Stimulated activated CD4-positive, alpha-beta T cell treated with anti-CD3 and anti-CD28 coated beads, Interleukin-2, amount 100 ng/mL, for 24 hours (primary cell): ENCODE measurements around the gene LMF1.
"Not testable (repeated sequence)": the region's sequence is repeated elsewhere in the genome, so short reads cannot be mapped to it uniquely, and the experiment has no call there.

Experiments used
- DNase-seq, 2 donors: peaks; one replicate each; pipeline ENCODE4 v3.0.0-alpha.2; 2020

The LMF1 gene

DNA sequence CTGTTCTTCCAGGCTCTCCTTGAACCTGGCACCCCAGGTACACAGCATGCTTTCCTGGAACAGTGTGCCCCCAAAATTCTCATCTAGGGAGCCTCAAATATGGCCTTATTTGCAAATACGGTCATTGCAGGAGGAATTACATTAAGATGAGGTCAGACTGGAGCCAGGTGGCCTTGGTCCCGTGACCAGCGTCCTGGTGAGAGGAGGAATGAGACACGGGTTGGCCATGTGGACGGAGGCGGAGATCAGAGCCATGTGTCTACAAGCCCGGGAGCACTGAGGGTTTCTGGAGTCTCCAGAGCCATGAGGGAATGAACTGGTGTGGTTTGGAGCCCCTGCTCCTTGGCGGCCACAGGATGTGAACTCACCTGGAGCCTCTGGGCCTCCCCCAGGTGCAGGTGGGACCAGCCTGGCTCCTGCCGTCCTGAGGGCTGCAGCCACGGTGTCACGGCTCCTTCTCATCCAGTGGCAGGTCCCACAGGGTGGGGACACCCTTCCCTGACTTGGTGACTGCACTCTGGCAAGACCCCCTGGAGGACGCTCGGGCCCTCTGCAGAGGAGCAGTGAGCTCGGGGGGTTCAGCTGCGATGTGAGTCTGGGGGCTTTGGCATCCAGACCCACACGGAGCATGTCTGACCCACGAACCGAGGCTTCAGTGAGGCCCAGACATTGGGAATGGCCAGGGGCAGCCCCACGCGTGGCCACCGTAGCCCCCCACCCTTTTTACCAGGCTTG lies 148.4 kb downstream of the LMF1 start:
- no peak for DNase-seq

DNA sequence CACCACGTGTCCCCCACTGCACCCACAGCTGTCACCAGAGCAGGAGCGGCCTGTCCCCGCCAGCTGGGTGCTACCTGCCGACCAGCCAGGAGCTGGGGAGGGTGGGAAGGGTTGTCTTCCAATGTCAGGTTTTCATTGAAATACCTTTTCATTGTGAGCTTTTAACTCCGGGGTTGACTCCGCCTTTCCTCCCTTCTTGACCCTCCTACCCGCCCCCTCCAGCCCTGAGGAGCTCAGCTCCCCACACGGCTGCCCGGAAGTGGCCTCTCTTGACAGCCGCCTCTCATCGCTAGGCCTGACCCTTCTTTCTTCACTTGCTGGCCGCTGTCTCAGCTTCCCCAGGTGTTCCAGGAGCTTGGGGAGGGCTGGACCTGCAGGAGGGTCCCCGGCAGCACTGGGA lies 149.0 kb downstream of the LMF1 start:
- DNase-seq: no peak

DNA sequence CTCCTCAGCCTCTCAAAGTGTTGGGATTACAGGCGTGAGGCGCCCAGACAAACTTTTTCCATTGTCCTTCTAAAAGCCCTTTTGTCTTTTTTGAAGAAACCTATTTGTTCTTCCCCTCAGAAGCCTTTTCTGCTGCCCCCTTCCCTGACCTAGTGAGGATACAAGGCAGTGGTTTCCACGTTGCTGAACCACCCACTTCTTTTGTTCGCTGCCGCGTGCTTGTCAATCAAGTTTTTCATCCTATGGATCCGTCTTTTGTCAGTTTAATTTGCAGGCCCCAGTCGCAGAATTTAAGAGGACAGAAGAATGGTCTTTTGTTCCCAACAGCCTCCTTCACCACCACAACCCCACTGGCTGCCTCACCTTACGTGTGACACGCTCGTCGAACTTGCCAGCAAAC lies 150.0 kb downstream of the LMF1 start:
- no peak for DNase-seq

DNA sequence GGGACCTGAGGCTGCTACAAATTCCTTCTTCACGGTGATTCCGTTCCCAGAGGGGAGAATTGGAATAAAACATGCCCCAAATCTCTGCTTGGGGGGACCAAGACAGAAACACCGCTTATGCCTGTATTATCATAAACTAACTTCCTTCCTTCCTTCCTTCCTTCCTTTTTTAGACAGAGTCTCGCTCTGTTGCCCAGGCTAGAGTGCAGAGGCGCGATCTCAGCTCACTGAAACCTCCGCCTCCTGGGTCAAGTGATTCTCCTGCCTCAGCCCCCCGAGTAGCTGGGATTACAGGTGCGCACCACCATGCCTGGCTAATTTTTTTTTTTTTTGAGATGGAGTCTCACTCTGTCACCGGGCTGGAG lies 150.8 kb downstream of the LMF1 start:
- not testable (repeated sequence) for DNase-seq

DNA sequence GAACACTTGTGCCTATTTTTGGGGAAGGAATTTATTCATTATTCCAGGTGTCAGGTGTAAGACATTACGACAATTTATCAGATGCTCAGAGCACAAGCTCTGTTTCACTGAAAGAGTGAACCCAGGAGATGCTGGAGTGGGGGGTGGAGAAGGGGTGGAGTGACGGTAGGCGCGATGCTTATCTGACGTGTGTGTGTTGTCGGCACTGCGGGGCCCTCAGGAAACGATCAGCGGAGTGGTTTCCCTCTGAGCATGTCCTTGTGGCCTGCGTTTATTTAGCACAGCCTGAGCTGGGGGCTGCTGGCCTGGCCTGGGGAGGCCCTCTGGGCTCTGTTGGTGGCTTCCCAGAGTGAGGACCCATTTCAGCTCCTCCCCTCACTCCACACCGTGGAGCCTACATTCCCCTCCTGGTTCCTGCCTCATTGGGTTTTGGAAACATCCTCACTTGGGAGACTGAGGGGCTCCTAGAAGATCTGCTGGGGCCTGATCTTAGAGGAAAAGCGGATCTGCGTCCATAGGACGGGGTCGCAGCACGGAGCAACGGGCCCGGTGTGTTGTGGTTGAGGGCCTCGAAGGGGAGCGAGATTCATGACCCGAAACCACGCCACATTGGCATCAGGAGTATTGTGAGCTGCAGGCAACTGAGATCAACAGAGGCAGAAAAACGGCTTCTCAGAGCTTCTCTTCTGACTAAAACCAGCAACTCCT lies 151.3 kb downstream of the LMF1 start:
- DNase-seq: no peak

DNA sequence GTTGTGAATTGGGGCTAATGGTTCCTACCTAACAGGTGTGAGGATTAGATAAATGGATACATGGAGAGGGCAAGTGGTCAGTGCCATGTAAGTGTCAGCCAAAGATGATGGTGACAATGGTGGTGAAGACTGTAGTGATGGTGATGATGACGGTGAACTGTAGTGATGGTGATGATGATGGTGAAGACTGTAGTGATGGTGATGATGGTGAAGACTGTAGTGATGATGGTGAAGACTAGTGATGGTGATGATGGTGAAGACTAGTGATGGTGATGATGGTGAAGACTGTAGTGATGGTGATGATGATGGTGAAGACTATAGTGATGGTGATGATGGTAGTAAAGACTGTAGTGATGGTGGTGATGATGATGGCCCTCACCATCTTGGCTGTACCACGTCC lies 152.2 kb downstream of the LMF1 start:
- DNase-seq: no peak

DNA sequence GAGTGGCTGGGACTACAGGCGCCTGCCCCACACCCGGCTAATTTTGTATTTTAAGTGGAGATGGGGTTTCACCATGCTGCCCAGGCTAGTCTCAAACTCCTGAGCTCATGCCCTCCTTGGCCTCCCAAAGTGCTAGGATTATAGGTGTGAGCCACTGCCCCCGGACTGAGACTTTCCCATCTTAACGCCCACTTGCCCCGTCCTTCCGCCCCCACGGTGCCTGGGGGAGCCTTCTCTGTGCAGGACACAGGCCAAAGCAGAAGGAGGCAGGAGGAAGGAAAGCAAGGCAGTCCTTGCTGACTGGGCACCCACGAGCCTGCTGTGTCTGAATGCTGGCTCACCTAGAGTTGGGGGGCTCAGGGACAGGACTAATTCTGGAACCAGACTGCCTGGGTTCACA lies 152.7 kb downstream of the LMF1 start:
- DNase-seq: no peak

DNA sequence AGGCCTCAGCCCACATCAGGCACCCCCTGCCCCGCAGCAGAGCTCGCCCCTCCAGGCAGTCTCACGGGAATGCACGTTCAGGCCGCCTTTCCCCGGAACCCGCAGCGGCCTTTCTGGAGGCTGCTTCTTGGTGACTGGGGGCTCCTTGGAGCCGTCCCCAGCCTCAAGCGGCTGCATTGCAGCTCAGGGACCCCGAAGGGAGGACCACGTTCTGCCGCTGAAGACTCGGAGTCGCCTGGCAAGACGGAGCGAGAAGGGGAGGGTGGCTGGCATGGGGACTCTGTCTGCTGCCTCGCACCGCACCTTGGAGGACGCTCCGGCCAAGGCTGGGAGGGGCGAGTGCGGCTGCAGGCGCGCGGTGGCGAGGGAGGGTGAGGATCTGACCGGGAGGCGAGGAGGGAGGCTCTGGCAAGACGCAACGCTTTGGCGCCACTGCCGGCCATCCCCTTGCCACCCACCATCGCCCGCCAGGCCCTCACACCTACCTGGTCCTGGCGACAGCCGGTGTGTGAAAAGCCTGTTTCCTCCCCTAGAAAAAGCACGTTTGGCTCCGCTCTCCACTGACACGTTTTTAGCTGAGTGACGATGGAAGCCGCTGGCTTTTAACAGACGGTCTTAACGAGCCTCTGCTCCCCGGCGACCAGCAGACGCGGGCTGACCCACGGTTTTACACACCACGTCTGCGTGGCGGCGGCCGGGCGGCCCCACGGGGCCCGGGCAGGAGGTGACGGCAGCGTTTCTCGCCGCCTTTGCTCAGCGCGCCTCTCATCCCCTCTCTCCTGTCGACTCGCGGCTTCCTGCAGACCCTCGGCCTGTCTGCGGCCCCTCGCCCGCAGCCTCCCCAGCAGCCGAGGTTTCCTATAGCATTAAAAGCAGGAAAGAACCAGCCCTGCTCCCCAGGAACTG lies 153.5 kb downstream of the LMF1 start:
- no peak for DNase-seq

DNA sequence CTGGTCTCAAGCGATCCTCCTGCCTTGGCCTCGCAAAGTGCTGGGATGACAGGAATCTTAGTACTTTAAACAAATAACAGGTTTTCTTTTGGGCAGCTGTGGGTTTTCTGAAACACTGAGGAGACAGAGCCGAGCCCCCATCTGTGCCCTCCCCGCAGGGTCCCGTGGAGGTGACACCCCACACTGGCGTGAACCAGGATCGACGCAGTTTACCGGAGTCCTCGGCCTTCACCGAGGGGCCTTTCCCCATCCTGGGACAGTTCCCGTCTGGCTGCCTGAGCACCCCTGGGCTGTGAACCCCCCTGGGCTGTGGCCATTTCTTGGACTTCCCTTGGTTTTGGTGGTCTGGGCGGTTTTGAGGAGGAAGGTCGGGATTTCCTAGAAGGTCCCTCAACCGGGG lies 154.9 kb downstream of the LMF1 start:
- DNase-seq: no peak

DNA sequence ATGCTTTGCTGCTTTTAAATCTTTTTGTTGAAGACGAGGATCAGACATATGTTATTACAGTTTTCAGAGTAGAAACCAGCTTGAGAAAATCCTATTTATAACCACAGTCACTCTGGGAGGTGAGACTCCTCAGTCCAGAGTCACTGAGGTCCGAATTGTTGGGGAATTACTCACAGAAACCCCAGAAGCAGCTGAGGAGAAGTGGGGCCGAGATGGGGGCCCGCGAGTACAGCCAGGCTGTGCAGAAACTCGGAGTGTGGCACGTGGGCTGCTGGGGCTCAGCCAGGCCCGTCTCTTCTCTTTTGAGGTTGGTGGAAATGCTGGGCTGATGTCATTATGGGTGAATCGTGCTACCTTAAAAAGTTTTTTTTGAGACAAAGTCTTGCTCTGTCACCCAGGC lies 155.8 kb downstream of the LMF1 start:
- no peak for DNase-seq

DNA sequence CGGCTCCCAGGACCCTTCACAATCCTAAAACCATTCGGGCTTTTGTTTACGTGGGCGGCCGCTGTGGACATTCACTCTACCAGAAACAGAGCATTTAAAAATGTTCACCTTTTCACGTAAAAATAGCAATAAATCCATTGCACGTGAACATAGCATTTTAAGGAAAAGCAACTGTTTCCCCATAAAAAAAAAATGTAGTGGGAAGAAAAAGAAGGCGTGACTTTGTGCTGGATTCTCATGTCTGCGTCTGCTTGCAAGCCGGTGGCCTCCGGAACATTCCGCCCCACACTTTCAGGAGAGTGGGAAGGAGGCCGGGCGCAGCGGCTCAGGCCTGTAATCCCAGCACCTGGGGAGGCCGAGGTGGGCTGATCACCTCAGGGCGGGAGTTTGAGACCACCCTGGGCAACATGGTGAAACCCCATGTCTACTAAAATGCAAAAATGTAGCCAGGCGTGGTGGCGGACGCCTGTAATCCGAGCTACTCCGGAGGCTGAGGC lies 156.8 kb downstream of the LMF1 start:
- DNase-seq: no peak

DNA sequence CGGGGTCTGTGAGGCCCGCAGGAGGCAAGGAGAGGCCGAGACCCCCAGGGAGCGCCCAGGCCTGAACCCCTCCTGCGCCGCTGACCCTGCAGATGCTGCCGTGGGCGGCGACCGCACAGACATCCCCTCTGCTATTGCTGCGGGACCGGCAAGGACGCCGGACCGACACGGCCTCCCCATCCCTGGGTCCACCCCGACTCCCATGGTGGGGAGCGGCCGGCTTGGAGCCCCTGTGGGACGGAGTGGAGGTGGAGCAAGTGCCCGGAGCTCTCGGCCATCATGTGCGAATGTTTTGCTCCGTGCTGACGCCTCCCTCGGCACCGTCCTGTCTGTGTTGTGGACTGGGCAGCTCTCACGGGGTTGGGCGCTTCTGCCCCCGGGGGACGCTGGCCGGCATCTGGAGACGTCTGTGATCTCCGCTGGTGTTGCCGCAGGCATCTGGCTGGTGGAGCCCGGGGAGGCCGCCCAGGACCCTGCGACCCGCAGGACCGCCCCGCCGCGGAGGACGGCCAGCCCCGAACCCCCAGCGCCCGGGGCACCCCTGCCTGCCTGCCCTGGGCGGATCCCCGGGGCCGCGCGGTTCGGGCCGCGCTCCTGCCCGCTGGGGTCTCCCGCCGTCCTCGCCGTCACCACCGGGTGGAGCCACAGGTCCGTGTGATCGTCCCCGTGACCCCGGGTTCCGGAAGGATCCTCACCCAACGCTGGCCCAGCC lies 157.4 kb downstream of the LMF1 start:
- peak; percentile 66 to 73 for DNase-seq

DNA sequence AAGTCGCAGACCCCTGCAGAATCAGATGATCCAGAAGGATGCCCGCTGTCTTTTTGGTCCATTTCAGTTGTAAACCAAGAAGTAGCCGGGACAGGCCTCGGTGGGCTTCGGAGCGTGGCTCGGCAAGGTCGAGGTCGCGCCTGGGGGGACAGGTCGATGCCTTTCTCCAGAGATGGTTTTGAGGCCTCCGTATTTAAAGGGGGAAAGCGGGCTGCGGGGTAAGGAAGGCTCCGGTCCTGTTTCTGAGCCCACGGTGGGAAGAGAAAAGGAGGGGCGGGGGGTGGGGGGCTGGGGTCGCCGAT lies 162.7 kb downstream of the LMF1 start:
- no peak for DNase-seq

DNA sequence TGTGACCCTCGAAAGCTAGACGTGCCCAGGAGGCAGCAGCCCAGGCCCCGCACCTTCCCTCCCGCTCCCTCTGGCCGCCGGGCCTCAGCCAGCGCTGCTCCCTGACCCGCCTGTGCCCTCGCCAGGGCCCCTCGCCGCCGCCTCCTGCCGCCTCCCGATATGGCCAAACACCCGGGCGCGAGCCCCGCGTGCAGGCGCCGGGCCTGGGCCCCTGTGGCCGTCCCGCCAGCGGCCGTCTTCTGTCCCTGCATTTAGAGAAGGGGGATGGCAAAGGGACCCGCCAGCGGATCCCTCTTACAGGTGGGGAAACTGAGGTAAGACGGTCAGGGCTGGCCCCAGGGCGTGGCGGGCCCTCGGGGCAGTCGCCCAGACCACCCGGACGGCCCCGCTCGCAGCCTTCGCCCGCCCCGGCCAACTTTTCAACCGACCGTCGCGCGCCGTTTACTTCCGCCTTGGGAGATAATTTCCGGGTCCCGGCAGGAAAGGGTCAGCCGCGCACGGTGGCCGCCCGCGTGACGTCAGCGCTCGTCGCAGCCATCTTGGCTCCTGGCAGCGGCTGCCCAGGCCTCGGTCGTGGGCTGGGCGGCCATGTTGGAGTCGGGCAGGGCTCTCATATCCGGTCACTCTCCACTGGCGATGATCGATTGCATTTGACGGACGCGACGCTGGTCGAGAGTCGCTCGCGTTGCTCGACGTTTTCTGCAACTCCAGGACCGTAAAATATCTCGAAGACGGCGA lies 163.3 kb downstream of the LMF1 start:
- peak; percentile 85 to 90 for DNase-seq

DNA sequence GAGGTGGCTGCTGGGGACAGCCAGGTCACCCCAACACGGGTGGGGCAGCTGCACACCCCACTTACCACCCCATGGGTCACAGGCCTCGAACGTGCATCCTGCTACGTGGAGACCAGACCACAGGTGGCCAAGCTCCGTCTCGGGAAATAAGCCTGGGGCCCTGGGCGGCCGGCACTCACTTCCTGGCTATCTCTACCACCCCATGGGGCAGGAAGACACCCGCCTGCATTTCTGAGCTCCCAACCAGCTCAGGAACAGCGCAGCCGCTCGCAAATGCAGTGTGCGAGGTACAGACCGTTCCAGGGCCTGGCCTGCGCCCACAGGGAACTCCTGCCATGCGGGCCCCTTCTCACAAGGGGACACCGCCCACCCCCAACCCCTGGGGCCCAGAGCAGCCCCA lies 165.3 kb downstream of the LMF1 start:
- no peak for DNase-seq

DNA sequence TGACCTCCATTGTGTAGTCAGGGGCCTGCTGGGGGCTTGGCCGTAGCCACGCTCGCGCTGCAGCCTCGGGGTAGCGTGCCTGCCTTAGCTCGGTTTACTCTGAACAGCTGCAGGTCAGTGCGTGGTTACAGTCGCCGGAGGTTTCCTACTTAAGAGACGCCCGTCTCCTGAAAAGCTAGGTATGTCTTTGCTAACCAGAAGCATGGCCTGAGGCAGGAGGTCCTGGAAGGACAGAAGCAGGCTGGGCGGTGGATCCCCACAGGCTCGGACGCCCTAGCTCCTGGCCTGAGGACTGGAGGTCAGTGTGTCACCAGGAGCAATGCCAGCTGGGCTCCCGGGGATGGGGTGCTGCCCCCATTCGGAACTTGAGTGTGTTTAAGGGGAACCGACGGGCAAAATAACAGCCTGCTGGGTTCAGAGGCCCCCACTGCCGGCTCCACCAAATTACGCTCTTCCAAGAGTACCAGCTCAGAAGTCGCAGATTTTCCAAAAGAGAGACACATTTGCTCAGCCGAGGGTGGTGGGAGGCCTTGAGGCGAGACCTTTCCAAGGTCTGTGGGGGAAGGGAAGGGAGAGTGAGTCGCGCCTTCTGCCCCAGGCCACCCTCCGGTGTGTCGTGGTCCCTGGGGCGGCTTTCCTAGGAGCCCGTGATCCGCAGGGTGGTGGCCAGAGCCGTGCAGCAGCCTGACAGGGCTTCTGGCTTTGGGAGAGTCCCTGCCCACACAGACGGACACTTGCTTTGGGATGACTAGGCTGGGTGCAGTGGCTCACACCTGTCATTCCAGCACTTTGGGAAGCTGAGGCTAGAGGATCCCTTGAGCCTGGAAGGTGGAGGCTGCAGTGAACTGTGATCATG lies 166.4 kb downstream of the LMF1 start:
- DNase-seq: no peak

DNA sequence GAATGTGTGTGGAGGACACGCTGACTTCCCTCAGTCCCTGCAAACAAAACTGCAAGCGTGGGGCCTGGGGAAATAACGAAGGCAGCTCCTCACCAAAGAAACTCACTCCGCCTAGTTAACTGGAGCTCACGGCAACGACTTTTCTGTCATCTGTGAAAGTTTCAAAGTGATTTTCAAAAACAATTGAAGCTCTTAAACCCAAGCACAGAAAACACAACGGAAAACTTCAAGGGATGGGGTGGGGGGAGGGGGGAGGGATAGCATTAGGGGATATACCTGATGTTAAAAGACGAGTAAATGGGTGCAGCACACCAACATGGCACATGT lies 167.1 kb downstream of the LMF1 start:
- DNase-seq: no peak
